ENCODE results near the gene TUBGCP3.
A peak's percentile ranks its signal among the peaks of the same experiment; 100 is the strongest.
"Not testable (repeated sequence)": the region's sequence is repeated elsewhere in the genome, so short reads cannot be mapped to it uniquely, and the experiment has no call there.

The TUBGCP3 gene, protein sequence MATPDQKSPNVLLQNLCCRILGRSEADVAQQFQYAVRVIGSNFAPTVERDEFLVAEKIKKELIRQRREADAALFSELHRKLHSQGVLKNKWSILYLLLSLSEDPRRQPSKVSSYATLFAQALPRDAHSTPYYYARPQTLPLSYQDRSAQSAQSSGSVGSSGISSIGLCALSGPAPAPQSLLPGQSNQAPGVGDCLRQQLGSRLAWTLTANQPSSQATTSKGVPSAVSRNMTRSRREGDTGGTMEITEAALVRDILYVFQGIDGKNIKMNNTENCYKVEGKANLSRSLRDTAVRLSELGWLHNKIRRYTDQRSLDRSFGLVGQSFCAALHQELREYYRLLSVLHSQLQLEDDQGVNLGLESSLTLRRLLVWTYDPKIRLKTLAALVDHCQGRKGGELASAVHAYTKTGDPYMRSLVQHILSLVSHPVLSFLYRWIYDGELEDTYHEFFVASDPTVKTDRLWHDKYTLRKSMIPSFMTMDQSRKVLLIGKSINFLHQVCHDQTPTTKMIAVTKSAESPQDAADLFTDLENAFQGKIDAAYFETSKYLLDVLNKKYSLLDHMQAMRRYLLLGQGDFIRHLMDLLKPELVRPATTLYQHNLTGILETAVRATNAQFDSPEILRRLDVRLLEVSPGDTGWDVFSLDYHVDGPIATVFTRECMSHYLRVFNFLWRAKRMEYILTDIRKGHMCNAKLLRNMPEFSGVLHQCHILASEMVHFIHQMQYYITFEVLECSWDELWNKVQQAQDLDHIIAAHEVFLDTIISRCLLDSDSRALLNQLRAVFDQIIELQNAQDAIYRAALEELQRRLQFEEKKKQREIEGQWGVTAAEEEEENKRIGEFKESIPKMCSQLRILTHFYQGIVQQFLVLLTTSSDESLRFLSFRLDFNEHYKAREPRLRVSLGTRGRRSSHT

GRCh38 chr13:112587764-112588489 is at the start of gene TUBGCP3:
Gene TUBGCP3, minus strand, starts transcription at chr13:112588153. Its CDS starts 173 bp downstream, at chr13:112587980.
- DNase-seq, result peak; percentile 58

- DNase-seq, result no peak
Measured at GRCh38 chr13:112637017-112637801, 49.3 kb upstream of the TUBGCP3 start.

- no peak for DNase-seq
Measured at GRCh38 chr13:112636401-112636975, 48.5 kb upstream of the TUBGCP3 start.

GRCh38 chr13:112635323-112635722 is 47.4 kb upstream of the TUBGCP3 start:
- no peak for DNase-seq

- no peak for DNase-seq
Measured at GRCh38 chr13:112634102-112634501, 46.1 kb upstream of the TUBGCP3 start.

DNA sequence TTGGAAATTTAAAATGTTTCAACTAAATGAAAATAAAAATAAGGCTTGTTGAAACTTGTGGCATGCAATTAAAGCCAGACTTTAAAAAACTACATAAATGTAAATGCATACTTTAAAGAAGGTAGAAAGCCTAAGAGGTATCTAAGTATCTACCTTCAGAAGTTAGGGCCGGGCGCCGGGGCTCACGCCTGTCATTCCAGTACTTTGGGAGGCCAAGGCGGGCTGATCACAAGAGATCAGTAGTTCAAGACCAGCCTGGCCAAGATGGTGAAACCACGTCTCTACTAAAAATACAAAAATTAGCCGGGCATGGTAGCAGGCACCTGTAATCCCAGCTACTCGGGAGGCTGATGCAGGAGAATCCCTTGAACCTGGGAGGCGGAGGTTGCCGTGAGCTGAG is 42.3 kb upstream of the TUBGCP3 start:
- not testable (repeated sequence) for DNase-seq

GRCh38 chr13:112629161-112629560 is 41.2 kb upstream of the TUBGCP3 start:
- no peak for DNase-seq

GRCh38 chr13:112627613-112628012 is 39.7 kb upstream of the TUBGCP3 start:
- DNase-seq, result not testable (repeated sequence)

DNA sequence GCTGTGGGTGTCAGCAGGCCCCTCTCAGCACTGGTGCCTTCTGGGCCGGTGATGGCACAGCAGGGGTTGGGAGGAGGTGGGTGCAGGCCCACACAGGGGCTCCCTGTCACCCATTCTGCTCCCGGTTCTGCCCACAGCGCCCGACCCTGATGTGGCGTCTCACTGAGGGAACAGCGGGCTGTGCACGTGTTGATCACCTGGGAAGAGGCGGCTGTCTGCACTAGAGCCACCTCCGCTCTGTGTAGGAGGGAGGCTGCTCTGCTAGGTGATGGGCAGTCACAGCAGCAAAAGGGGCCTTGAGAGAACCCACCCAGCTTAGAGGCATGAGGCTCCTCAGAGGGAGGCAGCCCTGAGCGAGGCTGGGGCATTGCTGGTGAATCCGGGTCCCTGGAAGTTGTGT is 39.2 kb upstream of the TUBGCP3 start:
- no peak for DNase-seq

- no peak for DNase-seq
Measured at GRCh38 chr13:112626761-112627160, 38.8 kb upstream of the TUBGCP3 start.

GRCh38 chr13:112626124-112626523 is 38.2 kb upstream of the TUBGCP3 start:
- no peak for DNase-seq

DNA sequence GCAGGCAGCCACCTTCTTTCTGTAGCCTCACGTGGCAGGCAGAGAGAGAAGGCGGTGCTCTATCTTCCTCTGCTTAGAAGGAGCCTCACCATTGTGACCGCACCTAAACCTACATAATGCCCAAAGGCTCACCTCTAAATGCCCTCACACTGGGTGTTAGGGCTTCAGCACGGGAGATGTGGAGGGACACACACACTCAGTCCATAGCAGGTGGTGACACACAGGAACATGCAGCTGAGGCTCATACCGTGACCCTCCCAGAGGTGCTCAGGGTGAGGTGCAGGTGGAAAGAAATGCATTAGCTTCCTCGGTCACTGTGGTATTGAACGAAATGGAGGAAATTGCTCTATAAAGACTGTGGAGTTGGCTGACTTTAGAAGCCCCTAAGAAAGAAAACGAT is 37.7 kb upstream of the TUBGCP3 start:
- no peak for DNase-seq

GRCh38 chr13:112624602-112625430 is 36.9 kb upstream of the TUBGCP3 start:
- DNase-seq, result no peak

DNA sequence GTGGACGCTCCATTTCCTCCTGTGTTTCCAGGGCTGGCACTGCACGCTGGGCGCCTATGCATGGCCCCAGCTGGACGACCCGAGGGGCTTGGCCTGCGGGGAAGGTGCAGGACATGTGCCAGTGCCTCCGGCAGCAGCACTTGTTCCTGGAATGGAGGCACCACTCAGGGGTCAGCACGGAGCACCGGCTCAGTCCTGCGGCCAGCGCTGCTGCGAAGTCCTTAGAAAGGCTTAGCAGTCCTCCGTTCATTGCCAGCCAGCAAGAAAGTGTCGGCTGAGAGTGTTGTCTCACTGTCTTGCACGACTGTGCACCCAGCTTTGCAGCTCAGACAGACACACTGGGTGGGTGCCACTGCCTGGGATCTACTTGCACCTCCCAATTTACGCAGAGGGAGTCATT is 36.1 kb upstream of the TUBGCP3 start:
- no peak for DNase-seq

DNA sequence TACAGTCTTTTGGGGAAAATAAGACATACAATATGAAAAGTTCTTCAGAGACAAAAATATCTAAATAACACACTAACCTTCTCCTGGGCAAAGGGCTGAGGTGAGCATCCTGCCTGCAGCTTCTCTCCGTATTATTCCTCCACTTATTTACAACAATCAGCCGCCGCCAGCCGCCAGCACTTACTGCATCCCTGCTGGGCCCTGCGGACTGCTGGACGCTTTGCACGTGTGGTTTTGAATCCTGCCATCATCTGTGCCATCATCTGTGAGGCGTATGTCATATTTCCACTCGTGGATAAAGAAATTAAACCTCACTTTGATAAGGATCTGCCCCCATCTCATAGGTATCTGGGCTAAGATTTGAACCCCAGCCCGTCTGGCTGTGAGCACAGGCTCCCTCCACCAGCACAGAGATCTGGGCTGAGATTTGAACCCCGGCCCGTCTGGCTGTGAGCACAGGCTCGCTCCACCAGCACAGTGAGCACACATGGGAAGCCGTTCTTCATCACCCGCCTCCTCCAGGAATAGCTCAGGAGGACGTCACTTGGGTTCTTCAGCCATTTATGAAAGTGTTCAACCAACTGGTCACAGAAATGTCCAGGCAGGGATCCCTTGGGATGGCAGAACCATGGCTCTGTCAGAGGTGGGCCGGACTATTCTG is 35.2 kb upstream of the TUBGCP3 start:
- no peak for DNase-seq

DNA sequence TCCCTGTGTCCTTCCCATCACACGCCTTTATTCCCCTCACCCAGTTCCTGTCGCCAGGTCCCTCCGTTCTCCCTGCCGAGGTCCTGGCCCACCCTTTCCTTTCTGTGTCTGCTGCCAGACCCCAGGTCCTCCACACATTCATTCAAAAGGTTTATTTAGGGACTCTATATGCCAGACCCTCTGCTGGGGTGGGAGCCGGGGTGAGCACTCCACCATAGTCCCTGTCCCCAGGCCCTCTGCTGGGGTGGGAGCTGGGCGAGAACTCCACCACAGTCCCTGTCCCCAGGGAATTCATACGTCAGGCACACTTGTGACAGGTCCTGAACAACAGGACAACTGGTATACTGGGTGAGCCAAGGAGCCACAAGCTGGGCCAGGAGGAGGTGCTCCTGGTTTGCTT is 34.4 kb upstream of the TUBGCP3 start:
- DNase-seq, result no peak

DNA sequence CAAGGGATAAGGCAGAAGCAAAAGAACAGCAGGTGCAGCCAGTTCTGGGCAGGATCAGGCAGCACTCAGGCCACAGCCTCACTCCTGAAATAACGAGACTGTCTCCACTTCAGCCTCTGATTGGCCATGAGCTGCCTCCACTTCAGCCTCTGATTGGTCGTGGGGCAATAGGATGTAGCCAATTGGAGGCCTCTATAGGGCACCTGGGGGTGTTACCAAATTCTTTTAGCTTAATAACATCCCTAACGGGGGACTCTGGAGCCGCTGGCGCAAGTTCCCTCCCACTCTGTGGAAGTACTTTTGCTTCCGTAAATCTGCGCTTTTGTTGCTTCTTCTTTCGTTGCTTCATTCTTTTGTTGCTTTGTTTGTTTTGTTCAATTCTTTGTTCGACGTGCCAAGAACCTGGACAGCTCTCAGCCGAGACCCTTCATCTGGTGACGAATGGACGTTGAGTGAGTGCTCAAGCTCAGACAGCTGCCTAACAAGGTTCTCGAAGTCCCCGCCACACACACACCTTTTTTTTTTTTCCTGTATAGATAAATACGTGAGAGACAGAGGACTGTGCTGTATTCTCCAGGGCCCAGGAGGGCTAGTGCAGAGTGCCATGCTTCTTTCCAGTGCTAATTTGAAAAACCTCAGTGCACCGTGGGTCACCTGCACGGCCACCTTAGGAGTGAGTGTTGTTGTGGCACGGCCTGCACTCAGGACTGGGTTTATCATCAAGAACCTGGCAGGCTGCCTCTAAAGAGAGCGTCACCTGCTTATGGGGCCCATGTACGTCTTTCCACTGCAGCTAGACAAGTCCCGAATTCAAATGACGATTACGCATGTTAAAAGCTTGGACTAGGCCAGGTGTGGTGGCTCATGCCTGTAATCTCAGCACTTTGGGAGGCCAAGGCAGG is 32.0 kb upstream of the TUBGCP3 start:
- DNase-seq, result peak; percentile 95

DNA sequence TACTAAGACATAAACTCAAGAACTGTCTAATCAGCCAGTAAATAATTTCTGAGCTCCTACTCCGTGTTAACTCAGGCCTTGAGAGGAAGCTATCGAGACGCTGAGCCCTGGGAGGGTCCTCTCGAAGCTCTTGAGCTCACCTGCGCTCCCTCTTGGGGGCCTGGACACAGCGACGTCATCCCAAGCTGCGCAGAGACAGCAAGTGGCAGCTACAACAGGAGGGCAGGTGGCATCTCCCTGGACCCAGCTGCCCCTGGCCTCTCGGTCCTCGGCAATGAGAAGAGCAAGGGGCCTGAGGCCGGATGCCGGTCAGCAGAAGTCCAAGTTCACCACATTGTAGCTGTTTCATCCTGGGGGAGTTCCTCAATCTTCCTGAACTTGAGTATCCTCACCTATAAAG is 30.5 kb upstream of the TUBGCP3 start:
- no peak for DNase-seq

DNA sequence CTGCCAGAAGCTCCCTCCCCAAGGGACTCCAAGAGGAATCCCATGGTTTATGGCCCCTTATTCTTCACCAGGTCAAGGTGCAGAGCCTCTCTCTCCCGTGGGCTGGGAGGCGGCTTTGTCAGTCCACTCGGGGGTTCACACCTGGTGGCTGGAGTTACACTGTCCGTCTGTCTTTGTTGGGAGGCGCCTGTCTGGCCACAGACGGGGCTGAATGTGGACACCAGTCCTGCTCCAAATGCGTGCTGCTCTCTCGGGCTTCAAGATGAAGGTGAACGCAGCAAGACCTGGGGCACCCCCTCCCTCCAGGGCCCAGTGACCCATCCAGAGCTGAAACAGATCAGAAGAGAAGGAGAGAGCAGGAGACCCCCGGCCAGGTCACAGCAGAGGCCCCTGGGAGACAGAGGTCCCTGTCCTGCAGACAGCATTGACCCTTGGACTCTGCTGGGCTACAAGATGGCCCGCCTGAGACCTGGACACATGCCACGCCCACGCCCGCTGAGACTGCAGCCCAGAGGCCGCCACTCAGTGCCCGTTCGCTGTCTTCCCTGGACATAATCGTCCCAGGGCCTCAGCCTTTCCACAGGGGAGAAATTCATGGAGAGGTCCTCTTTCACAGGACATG is 29.9 kb upstream of the TUBGCP3 start:
- DNase-seq, result no peak
